ENCODE data around the gene OVCH2.

DNA sequence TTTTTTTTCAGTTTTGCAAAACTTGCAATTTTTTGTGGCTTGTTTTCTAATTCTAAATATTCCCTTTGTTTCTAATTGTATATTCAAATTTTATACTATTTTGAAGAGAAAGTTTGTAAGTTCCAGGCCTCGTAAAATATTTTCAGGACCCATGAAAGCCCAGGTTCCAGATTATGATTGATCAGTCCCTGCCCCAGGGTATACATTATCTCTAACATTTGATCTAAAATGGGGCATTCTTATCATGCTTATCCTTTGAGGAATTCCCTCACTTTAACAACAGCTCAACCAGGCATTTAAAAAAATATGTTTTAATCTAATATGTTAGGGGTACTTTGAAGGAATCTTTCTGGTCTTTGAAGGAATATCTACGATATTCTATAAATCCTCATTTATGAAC lies 59.4 kb downstream of the OVCH2 start:
- TF ChIP-seq CTCF (IDR thresholded peaks at IDR 0.05; ENCODE audit: poor library complexity, severe bottlenecking): no peak
- TF ChIP-seq EP300 (conservative IDR thresholded peaks at IDR 0.05; ENCODE audit: poor library complexity, severe bottlenecking): no peak
- no peak for TF ChIP-seq REST (IDR thresholded peaks at IDR 0.05; ENCODE audit: borderline replicate concordance)
- TF ChIP-seq POLR2AphosphoS5 (IDR thresholded peaks at IDR 0.05): no peak
- no peak for TF ChIP-seq TAF1 (IDR thresholded peaks at IDR 0.05; ENCODE audit: low read depth)
- no peak for TF ChIP-seq MXI1 (conservative IDR thresholded peaks at IDR 0.05; ENCODE audit: poor library complexity, severe bottlenecking)
- no peak for TF ChIP-seq EZH2 (IDR thresholded peaks at IDR 0.05; ENCODE audit: borderline replicate concordance, insufficient read depth, low read length, poor library complexity, severe bottlenecking)
- TF ChIP-seq RAD21 (conservative IDR thresholded peaks at IDR 0.05): no peak
